A549 (cell line): Measurements from ENCODE around the gene ADCY2. TPM values are rescaled to one million over a fixed set of nuclear protein-coding genes. Genes with fewer than 3 reads are reported as not detected.

Experiments
- ATAC-seq, 2 experiments: fragments of 200-7000 bp in 1 of 2; fragments of >200 bp in 1 of 2; cut with Nextera tagmentation in 1 of 2; cut with Tn5 transposase in 1 of 2; 3 replicates each; pipeline versions ENCODE4 v1.8.0 to v1.9.1; 2018 to 2020; ENCODE audit warnings: mild to moderate bottlenecking in 1 of 2, moderate library complexity in 1 of 2
- CTCF ChIA-PET: fragments of 300-600 bp; sonication (Branson Sonifier 250); formaldehyde crosslinking; extraction: SDS; loops from one replicate; lab custom pipeline; 2021; ENCODE audit warnings: antibody characterized with exemption, inconsistent platforms; lab: Yijun Ruan, JAX
- POLR2A ChIA-PET: fragments of 350-600 bp; formaldehyde crosslinking; extraction: SDS; loops from one replicate; lab custom pipeline; 2021; ENCODE audit warnings: antibody characterized with exemption, inconsistent platforms; lab: Yijun Ruan, JAX
- DNase-seq, 2 experiments: peaks; one replicate each; pipeline versions ENCODE4 v3.0.0 to v3.0.0-alpha.2; 2011 to 2016; ENCODE audit warnings: low read depth in 1 of 2, low spot score in 1 of 2
- FAIRE-seq: peaks from 2 replicates; lab custom pipeline; 2011; peaks lifted over from hg19 to GRCh38; lab: Jason Lieb, UNC
- H3K27ac ChIP-seq, 2 experiments: fragments of >200 bp; sonication (Bioruptor Twin); formaldehyde crosslinking; 3 replicates each; pipeline ENCODE4 v1.5.1; 2016 to 2017
- H3K4me1 ChIP-seq: fragments of >200 bp; sonication (Bioruptor Twin); formaldehyde crosslinking; 3 replicates; pipeline ENCODE4 v1.6.1; 2016
- H3K4me2 ChIP-seq: fragments of >200 bp; sonication (Bioruptor Twin); formaldehyde crosslinking; 3 replicates; pipeline ENCODE4 v1.6.1; 2016
- H3K4me3 ChIP-seq: fragments of >200 bp; sonication (Bioruptor Twin); formaldehyde crosslinking; 3 replicates; pipeline ENCODE4 v1.5.1; 2016
- H3K9me3 ChIP-seq: fragments of >200 bp; sonication (Bioruptor Twin); formaldehyde crosslinking; 3 replicates; pipeline ENCODE4 v1.6.1; 2016
- BHLHE40 ChIP-seq: IDR thresholded peaks from 2 replicates; pipeline ENCODE4 v1.6.1; 2012; ENCODE audit warnings: low read depth, low read length, inconsistent platforms
- CBX2 ChIP-seq: fragments of 200-600 bp; sonication (generic); IDR thresholded peaks from 2 replicates; pipeline ENCODE4 v1.6.1; 2016; ENCODE audit warnings: low read depth, mild to moderate bottlenecking, borderline replicate concordance
- CBX8 ChIP-seq: fragments of 200-600 bp; sonication (generic); IDR thresholded peaks from 2 replicates; pipeline ENCODE4 v1.6.1; 2016
- CEBPB ChIP-seq, 2 experiments: fragments of >200 bp in 1 of 2; sonication (Bioruptor Twin) in 1 of 2; formaldehyde crosslinking in 1 of 2; IDR thresholded peaks; 2 replicates each; pipeline ENCODE4 v1.6.1; 2012 to 2016
- EHF ChIP-seq: fragments of 250-450 bp; sonication (Bioruptor Pico); IDR thresholded peaks from 2 replicates; pipeline ENCODE4 v1.5.0; 2020; ENCODE audit warnings: mild to moderate bottlenecking
- FOSL2 ChIP-seq, 2 experiments: fragments of 450-650 bp in 1 of 2; fragments of >200 bp in 1 of 2; sonication (Bioruptor Twin) in 1 of 2; formaldehyde crosslinking; IDR thresholded peaks; 2 replicates each; pipeline versions ENCODE4 v1.5.0 to v1.6.1; 2016 to 2020; ENCODE audit warnings: mild to moderate bottlenecking in 1 of 2, moderate library complexity in 1 of 2
- FOXS1 ChIP-seq: fragments of 250-450 bp; sonication (Bioruptor Pico); IDR thresholded peaks from 2 replicates; pipeline ENCODE4 v1.5.0; 2020; ENCODE audit warnings: mild to moderate bottlenecking, moderate library complexity
- HOXB13 ChIP-seq: fragments of 250-450 bp; sonication (Bioruptor Pico); IDR thresholded peaks from 2 replicates; pipeline ENCODE4 v1.5.0; 2020; ENCODE audit warnings: low read depth, mild to moderate bottlenecking, moderate library complexity
- HOXB5 ChIP-seq: fragments of 250-450 bp; sonication (Bioruptor Pico); IDR thresholded peaks from 2 replicates; pipeline ENCODE4 v1.5.0; 2020; ENCODE audit warnings: mild to moderate bottlenecking, moderate library complexity
- JUNB ChIP-seq: fragments of >200 bp; sonication (Bioruptor Twin); formaldehyde crosslinking; IDR thresholded peaks from 2 replicates; pipeline ENCODE4 v1.6.1; 2016
- KDM1A ChIP-seq: fragments of 200-600 bp; sonication (generic); IDR thresholded peaks from 2 replicates; pipeline ENCODE4 v1.6.1; 2016; ENCODE audit warnings: low read depth, mild to moderate bottlenecking
- KDM5A ChIP-seq: fragments of 200-600 bp; sonication (generic); IDR thresholded peaks from 2 replicates; pipeline ENCODE4 v1.6.1; 2016; ENCODE audit warnings: antibody characterized with exemption, mild to moderate bottlenecking
- MAFK ChIP-seq: fragments of 450-650 bp; IDR thresholded peaks from 2 replicates; pipeline ENCODE4 v1.6.1; 2014; ENCODE audit not compliant: partially characterized antibody
- NFE2L2 ChIP-seq: fragments of 150-350 bp; conservative IDR thresholded peaks from 2 replicates; pipeline ENCODE4 v1.6.1; 2014; ENCODE audit warnings: low read length
- NR3C1 ChIP-seq: fragments of >200 bp; sonication (Bioruptor Twin); formaldehyde crosslinking; IDR thresholded peaks from 3 replicates; pipeline ENCODE4 v1.6.1; 2017
- PHF8 ChIP-seq: fragments of 200-600 bp; sonication (generic); IDR thresholded peaks from 2 replicates; pipeline ENCODE4 v1.6.1; 2016; ENCODE audit warnings: low read depth, mild to moderate bottlenecking, antibody characterized with exemption, moderate library complexity, borderline replicate concordance
- POLR2AphosphoS2 ChIP-seq: conservative IDR thresholded peaks from 2 replicates; pipeline ENCODE4 v1.6.1; 2012; ENCODE audit warnings: low read length, improper control_type of control experiment, inconsistent platforms
- RAD21 ChIP-seq, 2 experiments: fragments of >200 bp in 1 of 2; sonication (Bioruptor Twin) in 1 of 2; formaldehyde crosslinking in 1 of 2; IDR thresholded peaks in 1 of 2; conservative IDR thresholded peaks in 1 of 2; 2 replicates in 1 of 2; 3 replicates in 1 of 2; pipeline ENCODE4 v1.6.1; 2012 to 2018; ENCODE audit warnings: inconsistent platforms in 1 of 2
- RARB ChIP-seq: fragments of 250-450 bp; sonication (Bioruptor Pico); IDR thresholded peaks from 2 replicates; pipeline ENCODE4 v1.8.0; 2021; ENCODE audit warnings: mild to moderate bottlenecking, moderate library complexity
- SMC3 ChIP-seq: fragments of >200 bp; sonication (Bioruptor Twin); formaldehyde crosslinking; IDR thresholded peaks from 3 replicates; pipeline ENCODE4 v1.6.1; 2018; ENCODE audit warnings: inconsistent platforms
- SREBF2 ChIP-seq: fragments of 450-650 bp; IDR thresholded peaks from 2 replicates; pipeline ENCODE4 v1.6.1; 2014; ENCODE audit warnings: mild to moderate bottlenecking, moderate library complexity
- TFCP2L1 ChIP-seq: fragments of 250-450 bp; sonication (Bioruptor Pico); IDR thresholded peaks from 2 replicates; pipeline ENCODE4 v1.5.0; 2021; ENCODE audit warnings: mild to moderate bottlenecking
- ZFP36 ChIP-seq: fragments of 450-650 bp; IDR thresholded peaks from 2 replicates; pipeline ENCODE4 v1.6.1; 2014; ENCODE audit warnings: borderline replicate concordance; ENCODE audit not compliant: partially characterized antibody
- ZNF302 ChIP-seq: fragments of 250-450 bp; sonication (Bioruptor Pico); IDR thresholded peaks from 2 replicates; pipeline ENCODE4 v1.9.0; 2021; ENCODE audit warnings: inconsistent platforms, mild to moderate bottlenecking, moderate library complexity
- WGBS: methylation state at CpG from one replicate; pipeline ENCODE4 v1.1.6; 2017; ENCODE audit errors: missing lambda C conversion rate; 5-methylcytosine and 5-hydroxymethylcytosine counted together
- polyA plus RNA-seq, 4 experiments: library from polyadenylated mRNA; depleted of rRNA in 3 of 4; stranded (reverse); fragments of >200 nt; fragmentation: RNase III in 1 of 4; extraction: RNeasy Plus Mini Kit Qiagen cat#74134 plus additional on column Dnase treatment in 1 of 4; gene quantifications; 2 replicates in 3 of 4; 3 replicates in 1 of 4; pipeline ENCODE4 v1.2.3, GENCODE V29; 2011 to 2017
- TF ChIP-seq, protein P1 (sequence below): IDR thresholded peaks from 2 replicates; pipeline ENCODE4 v1.6.1; 2012
- TF ChIP-seq, protein P2 (sequence below): fragments of 200-600 bp; sonication (generic); IDR thresholded peaks from 2 replicates; pipeline ENCODE4 v1.6.1; 2016; ENCODE audit warnings: antibody characterized with exemption, mild to moderate bottlenecking, moderate library complexity
- TF ChIP-seq, protein P3 (sequence below): fragments of 450-650 bp; IDR thresholded peaks from 2 replicates; pipeline ENCODE4 v1.6.1; 2014; ENCODE audit warnings: antibody characterized with exemption
- TF ChIP-seq, protein P4 (sequence below): fragments of >200 bp; sonication (Bioruptor Twin); formaldehyde crosslinking; IDR thresholded peaks from 3 replicates; pipeline ENCODE4 v1.6.1; 2016

Gene ADCY2
- polyA plus RNA-seq, 2 of the 4 experiments (the other 2 are of a cell fraction) = not detected

- no peak for TF ChIP-seq BHLHE40
- TF ChIP-seq, all 56 proteins: peak for 0
- ChIA-PET CTCF (no interaction called here), POLR2A (no interaction called here)
- 28% methylated on average over 3 of the region's 3 CpGs for WGBS
- Histone ChIP-seq H3K27ac (no peak overlapping the region), H3K4me1 (no peaks in the 10 kb centered on the region), H3K4me3 (no peak overlapping the region), H3K9me3 (no peaks in the 10 kb centered on the region), H3K4me2 (no peak overlapping the region)
- no peak for FAIRE-seq
- no peak for DNase-seq
- ATAC-seq = no peak
Measured at GRCh38 chr5:7787770-7788169, 391.8 kb downstream of the ADCY2 start.

- H3K4me2 ChIP-seq = no peak overlapping the region
- no peak for FAIRE-seq
- H3K4me3 ChIP-seq = no peak overlapping the region
- 55% methylated on average over 7 of the region's 7 CpGs for WGBS
- CTCF ChIA-PET = no interaction called here
- no peaks in the 10 kb centered on the region for H3K9me3 ChIP-seq
- TF ChIP-seq TFCP2L1 (CRISPR knock-in tag) (no peak), FOSL2 (IDR thresholded peaks at IDR 0.05) (no peak), FOSL2 (CRISPR knock-in tag; IDR thresholded peaks at IDR 0.05) (no peak), BHLHE40 (no peak), JUNB (no peak), SMC3 (no peak), ZNF302 (no peak), ZFP36 (no peak), HOXB13 (CRISPR knock-in tag) (no peak), EHF (no peak), RAD21 (conservative IDR thresholded peaks at IDR 0.05 in 1 of 2, IDR thresholded peaks at IDR 0.05 in 1 of 2) (no peak), POLR2AphosphoS2 (no peak), HOXB5 (no peak), NFE2L2 (no peak)
- TF ChIP-seq, protein P1, sequence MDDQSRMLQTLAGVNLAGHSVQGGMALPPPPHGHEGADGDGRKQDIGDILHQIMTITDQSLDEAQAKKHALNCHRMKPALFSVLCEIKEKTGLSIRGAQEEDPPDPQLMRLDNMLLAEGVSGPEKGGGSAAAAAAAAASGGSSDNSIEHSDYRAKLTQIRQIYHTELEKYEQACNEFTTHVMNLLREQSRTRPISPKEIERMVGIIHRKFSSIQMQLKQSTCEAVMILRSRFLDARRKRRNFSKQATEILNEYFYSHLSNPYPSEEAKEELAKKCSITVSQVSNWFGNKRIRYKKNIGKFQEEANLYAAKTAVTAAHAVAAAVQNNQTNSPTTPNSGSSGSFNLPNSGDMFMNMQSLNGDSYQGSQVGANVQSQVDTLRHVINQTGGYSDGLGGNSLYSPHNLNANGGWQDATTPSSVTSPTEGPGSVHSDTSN = no peak
- TF ChIP-seq, protein P2, sequence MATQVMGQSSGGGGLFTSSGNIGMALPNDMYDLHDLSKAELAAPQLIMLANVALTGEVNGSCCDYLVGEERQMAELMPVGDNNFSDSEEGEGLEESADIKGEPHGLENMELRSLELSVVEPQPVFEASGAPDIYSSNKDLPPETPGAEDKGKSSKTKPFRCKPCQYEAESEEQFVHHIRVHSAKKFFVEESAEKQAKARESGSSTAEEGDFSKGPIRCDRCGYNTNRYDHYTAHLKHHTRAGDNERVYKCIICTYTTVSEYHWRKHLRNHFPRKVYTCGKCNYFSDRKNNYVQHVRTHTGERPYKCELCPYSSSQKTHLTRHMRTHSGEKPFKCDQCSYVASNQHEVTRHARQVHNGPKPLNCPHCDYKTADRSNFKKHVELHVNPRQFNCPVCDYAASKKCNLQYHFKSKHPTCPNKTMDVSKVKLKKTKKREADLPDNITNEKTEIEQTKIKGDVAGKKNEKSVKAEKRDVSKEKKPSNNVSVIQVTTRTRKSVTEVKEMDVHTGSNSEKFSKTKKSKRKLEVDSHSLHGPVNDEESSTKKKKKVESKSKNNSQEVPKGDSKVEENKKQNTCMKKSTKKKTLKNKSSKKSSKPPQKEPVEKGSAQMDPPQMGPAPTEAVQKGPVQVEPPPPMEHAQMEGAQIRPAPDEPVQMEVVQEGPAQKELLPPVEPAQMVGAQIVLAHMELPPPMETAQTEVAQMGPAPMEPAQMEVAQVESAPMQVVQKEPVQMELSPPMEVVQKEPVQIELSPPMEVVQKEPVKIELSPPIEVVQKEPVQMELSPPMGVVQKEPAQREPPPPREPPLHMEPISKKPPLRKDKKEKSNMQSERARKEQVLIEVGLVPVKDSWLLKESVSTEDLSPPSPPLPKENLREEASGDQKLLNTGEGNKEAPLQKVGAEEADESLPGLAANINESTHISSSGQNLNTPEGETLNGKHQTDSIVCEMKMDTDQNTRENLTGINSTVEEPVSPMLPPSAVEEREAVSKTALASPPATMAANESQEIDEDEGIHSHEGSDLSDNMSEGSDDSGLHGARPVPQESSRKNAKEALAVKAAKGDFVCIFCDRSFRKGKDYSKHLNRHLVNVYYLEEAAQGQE = no peak
- TF ChIP-seq, protein P3, sequence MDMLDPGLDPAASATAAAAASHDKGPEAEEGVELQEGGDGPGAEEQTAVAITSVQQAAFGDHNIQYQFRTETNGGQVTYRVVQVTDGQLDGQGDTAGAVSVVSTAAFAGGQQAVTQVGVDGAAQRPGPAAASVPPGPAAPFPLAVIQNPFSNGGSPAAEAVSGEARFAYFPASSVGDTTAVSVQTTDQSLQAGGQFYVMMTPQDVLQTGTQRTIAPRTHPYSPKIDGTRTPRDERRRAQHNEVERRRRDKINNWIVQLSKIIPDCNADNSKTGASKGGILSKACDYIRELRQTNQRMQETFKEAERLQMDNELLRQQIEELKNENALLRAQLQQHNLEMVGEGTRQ = no peak
- TF ChIP-seq, all 56 proteins: peak for 0
- ATAC-seq (no peak), DNase-seq (no peak)
- no peaks in the 10 kb centered on the region for H3K4me1 ChIP-seq
- H3K27ac ChIP-seq = no peak overlapping the region
- POLR2A ChIA-PET = no interaction called here
Measured at GRCh38 chr5:7789567-7789966, 393.6 kb downstream of the ADCY2 start.

DNA sequence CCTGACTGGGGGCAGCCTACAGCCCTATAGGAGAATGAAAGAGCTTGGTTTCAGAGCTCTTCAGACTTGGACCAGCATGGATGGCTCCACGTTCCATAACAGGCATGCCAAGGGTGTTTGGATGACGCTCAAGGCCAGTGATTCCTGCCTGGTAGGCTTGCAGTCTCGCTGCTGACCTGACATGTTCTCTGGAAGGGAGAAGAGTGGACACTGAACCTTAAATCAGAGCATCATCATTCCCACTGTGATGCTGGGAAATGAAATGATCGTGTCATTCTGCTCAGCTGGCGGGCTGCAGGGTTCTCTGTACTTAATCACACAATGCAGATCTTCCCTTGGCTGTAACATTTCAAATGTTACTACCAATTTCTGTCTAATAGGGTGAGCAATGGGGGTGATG, 398.0 kb downstream of the ADCY2 start:
- no peak overlapping the region for H3K27ac ChIP-seq
- H3K4me3 ChIP-seq = no peak overlapping the region
- ChIA-PET POLR2A (no interaction called here), CTCF (interaction anchor here (1.5 kb wide), 1 partner anchor 23 kb away, joined by 4 read pairs; no protein-coding TSS in a partner anchor)
- H3K9me3 ChIP-seq = no peaks in the 10 kb centered on the region
- DNase-seq = no peak
- WGBS = 2% methylated on average over 5 of the region's 5 CpGs
- H3K4me2 ChIP-seq = no peak overlapping the region
- FAIRE-seq = no peak
- no peaks in the 10 kb centered on the region for H3K4me1 ChIP-seq
- ATAC-seq = no peak
- TF ChIP-seq CBX2 (no peak), KDM1A (no peak), RARB (CRISPR knock-in tag) (no peak), CEBPB (IDR thresholded peaks at IDR 0.05) (no peak), SREBF2 (no peak), CBX8 (no peak), KDM5A (no peak), MAFK (no peak), NR3C1 (no peak), RAD21 (conservative IDR thresholded peaks at IDR 0.05 in 1 of 2, IDR thresholded peaks at IDR 0.05 in 1 of 2) (no peak), FOXS1 (CRISPR knock-in tag) (no peak), PHF8 (no peak), POLR2AphosphoS2 (no peak), HOXB13 (CRISPR knock-in tag) (no peak)
- TF ChIP-seq, protein P4, sequence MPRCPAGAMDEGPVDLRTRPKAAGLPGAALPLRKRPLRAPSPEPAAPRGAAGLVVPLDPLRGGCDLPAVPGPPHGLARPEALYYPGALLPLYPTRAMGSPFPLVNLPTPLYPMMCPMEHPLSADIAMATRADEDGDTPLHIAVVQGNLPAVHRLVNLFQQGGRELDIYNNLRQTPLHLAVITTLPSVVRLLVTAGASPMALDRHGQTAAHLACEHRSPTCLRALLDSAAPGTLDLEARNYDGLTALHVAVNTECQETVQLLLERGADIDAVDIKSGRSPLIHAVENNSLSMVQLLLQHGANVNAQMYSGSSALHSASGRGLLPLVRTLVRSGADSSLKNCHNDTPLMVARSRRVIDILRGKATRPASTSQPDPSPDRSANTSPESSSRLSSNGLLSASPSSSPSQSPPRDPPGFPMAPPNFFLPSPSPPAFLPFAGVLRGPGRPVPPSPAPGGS = no peak
- TF ChIP-seq, protein P1 = no peak
